ENCODE measurements around the gene EEA1. TPM values are rescaled to one million over a fixed set of nuclear protein-coding genes. Genes with fewer than 3 reads are reported as not detected.
"Not testable (repeated sequence)": the region's sequence is repeated elsewhere in the genome, so short reads cannot be mapped to it uniquely, and the experiment has no call there.

The EEA1 gene
- polyA plus RNA-seq, 1 donor from 2014 or later = 5.6 TPM

DNA sequence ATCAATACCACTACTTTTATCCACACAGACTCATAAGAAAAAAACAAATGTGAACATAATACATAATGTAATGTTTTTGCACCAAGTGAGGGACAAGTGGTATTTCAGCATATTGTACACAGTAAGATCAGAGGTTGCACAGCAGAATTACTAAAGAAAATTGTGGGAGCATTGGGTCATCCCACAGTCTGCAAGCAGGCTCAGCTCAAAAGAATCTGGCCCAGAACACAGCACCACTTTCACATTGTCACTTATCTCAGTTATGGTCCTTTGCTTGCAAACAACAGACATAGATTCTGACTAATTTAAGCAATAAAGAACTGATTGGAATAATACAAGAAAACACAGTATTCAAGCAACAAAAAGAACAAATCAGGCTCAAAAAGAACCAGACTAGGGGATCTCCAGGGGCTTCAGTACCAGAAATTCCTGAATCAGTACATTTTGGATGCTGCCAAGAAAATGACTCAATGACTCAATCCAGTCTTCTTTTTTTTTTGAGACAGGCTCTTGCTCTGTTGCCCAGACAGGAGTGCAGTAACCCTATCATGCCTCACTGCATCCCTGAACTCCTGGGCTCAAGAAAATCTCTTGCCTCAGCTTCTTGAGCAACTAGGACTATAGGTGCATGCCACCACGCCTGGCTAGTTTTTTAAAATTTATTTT is 42.9 kb upstream of the EEA1 start:
- no peak overlapping the region for H3K9ac ChIP-seq (ENCODE audit: low read length)
- no peaks in the 10 kb centered on the region for H3K27me3 ChIP-seq (ENCODE audit: insufficient read depth, low read depth, low read length)
- H2AFZ ChIP-seq (ENCODE audit: low read depth, low read length) = no peak overlapping the region
- H3K79me2 ChIP-seq (replicated peaks; ENCODE audit: insufficient read depth, low read length) = no peaks in the 10 kb centered on the region
- peaks cover 6% of the 10 kb centered on the region for H3K9me3 ChIP-seq (ENCODE audit: low read length)
- no peaks in the 10 kb centered on the region for H3K9me2 ChIP-seq (ENCODE audit: insufficient read depth, low read length)
- no peaks in the 10 kb centered on the region for H4K20me1 ChIP-seq (ENCODE audit: insufficient read depth)
- TF ChIP-seq, protein P1, sequence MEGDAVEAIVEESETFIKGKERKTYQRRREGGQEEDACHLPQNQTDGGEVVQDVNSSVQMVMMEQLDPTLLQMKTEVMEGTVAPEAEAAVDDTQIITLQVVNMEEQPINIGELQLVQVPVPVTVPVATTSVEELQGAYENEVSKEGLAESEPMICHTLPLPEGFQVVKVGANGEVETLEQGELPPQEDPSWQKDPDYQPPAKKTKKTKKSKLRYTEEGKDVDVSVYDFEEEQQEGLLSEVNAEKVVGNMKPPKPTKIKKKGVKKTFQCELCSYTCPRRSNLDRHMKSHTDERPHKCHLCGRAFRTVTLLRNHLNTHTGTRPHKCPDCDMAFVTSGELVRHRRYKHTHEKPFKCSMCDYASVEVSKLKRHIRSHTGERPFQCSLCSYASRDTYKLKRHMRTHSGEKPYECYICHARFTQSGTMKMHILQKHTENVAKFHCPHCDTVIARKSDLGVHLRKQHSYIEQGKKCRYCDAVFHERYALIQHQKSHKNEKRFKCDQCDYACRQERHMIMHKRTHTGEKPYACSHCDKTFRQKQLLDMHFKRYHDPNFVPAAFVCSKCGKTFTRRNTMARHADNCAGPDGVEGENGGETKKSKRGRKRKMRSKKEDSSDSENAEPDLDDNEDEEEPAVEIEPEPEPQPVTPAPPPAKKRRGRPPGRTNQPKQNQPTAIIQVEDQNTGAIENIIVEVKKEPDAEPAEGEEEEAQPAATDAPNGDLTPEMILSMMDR (IDR thresholded peaks at IDR 0.05; ENCODE audit: poor library complexity, severe bottlenecking) = no peak
- TF ChIP-seq RAD21 (conservative IDR thresholded peaks at IDR 0.05) (no peak), EP300 (conservative IDR thresholded peaks at IDR 0.05; ENCODE audit: poor library complexity, severe bottlenecking) (no peak), SMC3 (conservative IDR thresholded peaks at IDR 0.05; ENCODE audit: poor library complexity) (no peak), MXI1 (conservative IDR thresholded peaks at IDR 0.05; ENCODE audit: poor library complexity, severe bottlenecking) (no peak), POLR2AphosphoS5 (IDR thresholded peaks at IDR 0.05) (no peak), TAF1 (IDR thresholded peaks at IDR 0.05; ENCODE audit: low read depth) (no peak), EZH2 (IDR thresholded peaks at IDR 0.05; ENCODE audit: borderline replicate concordance, insufficient read depth, low read length, poor library complexity, severe bottlenecking) (no peak)
- TF ChIP-seq, protein P2, sequence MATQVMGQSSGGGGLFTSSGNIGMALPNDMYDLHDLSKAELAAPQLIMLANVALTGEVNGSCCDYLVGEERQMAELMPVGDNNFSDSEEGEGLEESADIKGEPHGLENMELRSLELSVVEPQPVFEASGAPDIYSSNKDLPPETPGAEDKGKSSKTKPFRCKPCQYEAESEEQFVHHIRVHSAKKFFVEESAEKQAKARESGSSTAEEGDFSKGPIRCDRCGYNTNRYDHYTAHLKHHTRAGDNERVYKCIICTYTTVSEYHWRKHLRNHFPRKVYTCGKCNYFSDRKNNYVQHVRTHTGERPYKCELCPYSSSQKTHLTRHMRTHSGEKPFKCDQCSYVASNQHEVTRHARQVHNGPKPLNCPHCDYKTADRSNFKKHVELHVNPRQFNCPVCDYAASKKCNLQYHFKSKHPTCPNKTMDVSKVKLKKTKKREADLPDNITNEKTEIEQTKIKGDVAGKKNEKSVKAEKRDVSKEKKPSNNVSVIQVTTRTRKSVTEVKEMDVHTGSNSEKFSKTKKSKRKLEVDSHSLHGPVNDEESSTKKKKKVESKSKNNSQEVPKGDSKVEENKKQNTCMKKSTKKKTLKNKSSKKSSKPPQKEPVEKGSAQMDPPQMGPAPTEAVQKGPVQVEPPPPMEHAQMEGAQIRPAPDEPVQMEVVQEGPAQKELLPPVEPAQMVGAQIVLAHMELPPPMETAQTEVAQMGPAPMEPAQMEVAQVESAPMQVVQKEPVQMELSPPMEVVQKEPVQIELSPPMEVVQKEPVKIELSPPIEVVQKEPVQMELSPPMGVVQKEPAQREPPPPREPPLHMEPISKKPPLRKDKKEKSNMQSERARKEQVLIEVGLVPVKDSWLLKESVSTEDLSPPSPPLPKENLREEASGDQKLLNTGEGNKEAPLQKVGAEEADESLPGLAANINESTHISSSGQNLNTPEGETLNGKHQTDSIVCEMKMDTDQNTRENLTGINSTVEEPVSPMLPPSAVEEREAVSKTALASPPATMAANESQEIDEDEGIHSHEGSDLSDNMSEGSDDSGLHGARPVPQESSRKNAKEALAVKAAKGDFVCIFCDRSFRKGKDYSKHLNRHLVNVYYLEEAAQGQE (IDR thresholded peaks at IDR 0.05; ENCODE audit: borderline replicate concordance) = no peak
- H3F3A ChIP-seq (ENCODE audit: insufficient read depth, low read length, poor library complexity, severe bottlenecking) = no peaks in the 10 kb centered on the region
- no peaks in the 10 kb centered on the region for H3K36me3 ChIP-seq (ENCODE audit: insufficient read depth, low read length)
- H3K27ac ChIP-seq (ENCODE audit: low read length) = no peak overlapping the region
- H3K4me2 ChIP-seq (ENCODE audit: low read length) = no peak overlapping the region
- H3K4me3 ChIP-seq (ENCODE audit: low read length) = no peak overlapping the region

DNA sequence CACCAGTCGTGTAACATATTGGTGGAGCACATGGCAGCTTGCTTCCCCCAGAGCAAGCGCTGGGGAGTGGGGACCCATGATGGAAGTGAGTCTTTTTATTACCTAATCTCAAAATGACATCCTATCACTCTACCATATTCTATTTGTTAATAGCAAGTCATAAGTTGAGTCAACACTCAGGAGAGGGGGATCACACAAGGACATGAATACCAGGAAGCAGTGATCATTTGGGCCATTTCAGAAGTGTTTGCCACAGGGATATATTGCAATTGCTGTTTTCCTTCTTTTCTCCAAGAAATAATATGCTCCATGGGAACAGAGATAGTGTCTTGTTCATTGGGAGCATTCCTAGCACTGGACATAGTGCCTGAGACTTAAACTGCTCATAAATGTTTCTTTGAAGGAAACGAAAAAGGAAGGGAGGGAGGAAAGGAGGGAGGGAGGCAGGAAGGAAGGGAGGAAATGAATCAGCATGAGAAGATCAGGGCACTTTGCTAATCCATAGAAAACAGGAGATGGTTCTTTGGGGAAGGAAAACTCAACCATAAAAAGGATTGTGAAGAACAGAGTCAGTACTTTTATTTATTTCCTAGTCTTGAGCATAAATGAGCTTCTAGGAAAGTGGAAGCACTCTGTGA is 39.2 kb upstream of the EEA1 start:
- Histone ChIP-seq H4K20me1 (ENCODE audit: insufficient read depth) (no peaks in the 10 kb centered on the region), H3F3A (ENCODE audit: insufficient read depth, low read length, poor library complexity, severe bottlenecking) (no peaks in the 10 kb centered on the region), H3K9me2 (ENCODE audit: insufficient read depth, low read length) (no peaks in the 10 kb centered on the region), H3K9me3 (ENCODE audit: low read length) (no peaks in the 10 kb centered on the region), H3K79me2 (replicated peaks; ENCODE audit: insufficient read depth, low read length) (no peaks in the 10 kb centered on the region), H3K9ac (ENCODE audit: low read length) (no peak overlapping the region), H3K27me3 (ENCODE audit: insufficient read depth, low read depth, low read length) (no peaks in the 10 kb centered on the region), H2AFZ (ENCODE audit: low read depth, low read length) (no peak overlapping the region), H3K36me3 (ENCODE audit: insufficient read depth, low read length) (no peaks in the 10 kb centered on the region), H3K4me2 (ENCODE audit: low read length) (no peak overlapping the region), H3K27ac (ENCODE audit: low read length) (no peak overlapping the region), H3K4me3 (ENCODE audit: low read length) (no peak overlapping the region)
- TF ChIP-seq TAF1 (IDR thresholded peaks at IDR 0.05; ENCODE audit: low read depth) (no peak), SMC3 (conservative IDR thresholded peaks at IDR 0.05; ENCODE audit: poor library complexity) (no peak), EP300 (conservative IDR thresholded peaks at IDR 0.05; ENCODE audit: poor library complexity, severe bottlenecking) (no peak)

DNA sequence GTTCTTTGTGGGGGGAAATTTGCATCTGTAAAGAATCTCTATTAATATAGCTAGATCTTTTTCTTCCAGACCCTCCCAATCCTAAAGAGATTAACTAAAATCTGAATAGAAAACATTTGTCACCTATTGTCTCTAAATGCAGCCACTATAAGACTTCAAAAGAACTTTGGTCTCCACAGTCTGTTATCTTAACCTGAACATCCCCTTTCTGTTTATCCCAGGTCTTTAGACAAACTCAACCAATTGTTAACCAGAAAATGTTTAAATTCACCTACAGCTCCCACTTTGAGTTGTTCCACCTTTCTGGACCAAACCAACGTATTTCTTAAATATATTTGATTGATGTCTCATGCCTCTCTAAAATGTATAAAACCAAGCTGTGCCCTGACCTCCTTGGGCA is 35.3 kb upstream of the EEA1 start:
- not testable (repeated sequence) for H3K9ac ChIP-seq (ENCODE audit: low read length); H3K27me3 ChIP-seq (ENCODE audit: insufficient read depth, low read depth, low read length); H3K27ac ChIP-seq (ENCODE audit: low read length); H4K20me1 ChIP-seq (ENCODE audit: insufficient read depth); H3K36me3 ChIP-seq (ENCODE audit: insufficient read depth, low read length); H3K4me3 ChIP-seq (ENCODE audit: low read length); H3K9me2 ChIP-seq (ENCODE audit: insufficient read depth, low read length); H3K79me2 ChIP-seq (replicated peaks; ENCODE audit: insufficient read depth, low read length); H3K4me2 ChIP-seq (ENCODE audit: low read length); H3F3A ChIP-seq (ENCODE audit: insufficient read depth, low read length, poor library complexity, severe bottlenecking); H2AFZ ChIP-seq (ENCODE audit: low read depth, low read length); H3K9me3 ChIP-seq (ENCODE audit: low read length)

Data from neural cell (in vitro differentiated cells).